HG03558 (cell line): ENCODE measurements around the gene MCUB.

Experiments used
- ATAC-seq: cut with Tn5 transposase; IDR thresholded peaks from one replicate; pipeline ENCODE4 v1.9.1; 2021; ENCODE audit warnings: moderate number of reproducible peaks; ENCODE audit not compliant: unreplicated experiment; ENCODE audit errors: extremely low read depth

The MCUB gene

GRCh38 chr4:109719604-109720003 is 159.6 kb downstream of the MCUB start:
- no peak for ATAC-seq

GRCh38 chr4:109721033-109721432 is 161.0 kb downstream of the MCUB start:
- no peak for ATAC-seq

- ATAC-seq: no peak
Measured at GRCh38 chr4:109722357-109722756, 162.3 kb downstream of the MCUB start.

GRCh38 chr4:109723110-109723509 is 163.1 kb downstream of the MCUB start:
- no peak for ATAC-seq

- no peak for ATAC-seq
Measured at GRCh38 chr4:109728385-109728784, 168.3 kb downstream of the MCUB start.

- ATAC-seq: peak; percentile 8
Measured at GRCh38 chr4:109729117-109729717, 169.2 kb downstream of the MCUB start.

- ATAC-seq: peak; percentile 54
Measured at GRCh38 chr4:109729718-109730618, 169.9 kb downstream of the MCUB start, which contains the start of gene PLA2G12A. PLA2G12A (minus strand) TSS chr4:109730070; CDS start chr4:109729809, 261 bp downstream.

- ATAC-seq: no peak
Measured at GRCh38 chr4:109730619-109731545, 170.8 kb downstream of the MCUB start.

- ATAC-seq: no peak
Measured at GRCh38 chr4:109733728-109734127, 173.7 kb downstream of the MCUB start.

- no peak for ATAC-seq
Measured at GRCh38 chr4:109735566-109736365, 175.7 kb downstream of the MCUB start.
